Measurements from ENCODE around the gene GUCD1.
A peak's percentile ranks its signal among the peaks of the same experiment; 100 is the strongest.

GUCD1 gene

GRCh38 chr22:24523873-24524272 is 31.1 kb downstream of the GUCD1 start:
- no peak for DNase-seq

GRCh38 chr22:24521791-24522245 is 33.1 kb downstream of the GUCD1 start:
- peak; percentile 53 for DNase-seq

DNA sequence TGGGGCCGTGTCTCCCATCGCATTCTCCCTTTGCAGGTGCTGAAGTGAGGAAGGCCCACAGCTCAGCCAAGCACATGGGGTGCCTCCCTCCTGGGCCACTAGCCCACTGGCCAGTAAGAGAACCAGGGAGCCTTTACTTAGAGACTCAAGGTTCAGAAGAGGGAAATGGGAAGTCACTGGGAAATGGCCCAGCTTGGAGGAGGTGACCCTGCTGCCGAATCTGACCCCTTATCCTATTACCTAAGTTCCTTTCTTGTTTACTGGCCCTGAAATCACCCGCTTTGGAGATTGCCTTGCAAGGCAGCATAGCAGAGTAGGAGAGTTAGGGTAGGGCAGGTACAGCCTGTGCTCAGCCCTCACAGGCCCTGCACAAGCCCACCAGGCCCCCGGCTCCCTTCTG is 35.4 kb downstream of the GUCD1 start:
- no peak for DNase-seq

- no peak for DNase-seq
Measured at GRCh38 chr22:24518771-24519485, 36.0 kb downstream of the GUCD1 start.

DNA sequence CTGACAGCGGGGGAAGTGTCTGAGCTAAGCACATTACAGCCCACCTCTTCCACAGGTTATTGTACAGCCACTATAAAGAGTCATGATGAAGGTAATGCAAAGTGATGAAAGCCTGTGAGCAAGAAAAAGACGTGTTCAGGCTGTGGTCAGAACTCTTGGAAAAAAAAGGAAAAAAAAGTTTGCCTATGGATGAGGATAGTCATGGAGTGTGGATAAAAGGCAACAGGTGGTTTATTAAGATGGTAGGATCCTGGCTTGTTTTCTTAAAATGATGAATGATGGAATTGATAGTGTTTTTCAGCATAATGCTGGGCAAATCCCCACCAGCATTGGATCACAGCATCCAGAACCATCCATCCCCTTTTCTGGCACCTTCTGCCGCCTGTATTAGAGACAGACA is 36.7 kb downstream of the GUCD1 start:
- no peak for DNase-seq

DNA sequence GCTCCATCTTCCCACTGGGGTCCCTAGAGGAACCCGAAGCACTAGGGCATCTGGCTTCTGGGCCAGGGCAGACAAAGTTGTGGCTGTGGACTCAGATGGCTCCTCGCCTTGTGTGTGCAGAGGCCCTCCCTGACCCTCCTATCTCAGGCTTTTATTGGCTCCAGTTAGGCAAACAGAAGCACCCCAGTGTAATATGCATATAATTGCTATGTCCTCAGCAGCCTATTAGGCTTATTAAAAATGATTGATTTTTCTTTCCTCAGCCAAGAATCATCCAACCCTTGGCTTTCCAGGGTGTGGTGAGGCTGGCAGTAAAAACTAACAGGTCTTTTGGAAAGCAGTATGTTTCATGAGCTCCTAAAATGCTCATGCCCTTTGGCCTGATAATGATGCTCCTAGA is 37.5 kb downstream of the GUCD1 start:
- DNase-seq, result no peak

DNA sequence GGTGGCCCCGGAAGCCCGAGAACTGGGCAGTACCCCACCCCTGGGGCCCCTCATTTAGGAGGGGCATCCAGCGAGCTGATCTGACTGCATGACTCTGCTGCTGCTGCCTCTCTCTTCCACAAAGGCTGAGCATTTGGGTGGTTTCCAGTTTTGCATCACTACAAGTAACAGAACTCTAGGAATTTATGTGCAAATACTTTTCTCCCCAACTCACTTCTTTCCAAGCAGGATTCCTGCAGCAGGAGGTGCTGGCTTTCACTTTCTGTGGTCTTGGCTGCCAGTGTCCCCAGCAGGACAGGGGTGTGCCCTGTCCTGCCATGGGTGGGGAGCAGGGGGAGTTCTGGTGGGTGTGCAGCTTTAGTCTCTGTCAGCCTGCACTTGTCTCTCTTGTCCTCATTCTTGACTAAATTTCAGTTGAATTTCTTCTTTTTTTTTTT is 38.6 kb downstream of the GUCD1 start:
- peak; percentile 79 for DNase-seq

- DNase-seq, result no peak
Measured at GRCh38 chr22:24515027-24515338, 40.0 kb downstream of the GUCD1 start.

GRCh38 chr22:24514241-24515026 is 40.5 kb downstream of the GUCD1 start:
- DNase-seq, result no peak

DNA sequence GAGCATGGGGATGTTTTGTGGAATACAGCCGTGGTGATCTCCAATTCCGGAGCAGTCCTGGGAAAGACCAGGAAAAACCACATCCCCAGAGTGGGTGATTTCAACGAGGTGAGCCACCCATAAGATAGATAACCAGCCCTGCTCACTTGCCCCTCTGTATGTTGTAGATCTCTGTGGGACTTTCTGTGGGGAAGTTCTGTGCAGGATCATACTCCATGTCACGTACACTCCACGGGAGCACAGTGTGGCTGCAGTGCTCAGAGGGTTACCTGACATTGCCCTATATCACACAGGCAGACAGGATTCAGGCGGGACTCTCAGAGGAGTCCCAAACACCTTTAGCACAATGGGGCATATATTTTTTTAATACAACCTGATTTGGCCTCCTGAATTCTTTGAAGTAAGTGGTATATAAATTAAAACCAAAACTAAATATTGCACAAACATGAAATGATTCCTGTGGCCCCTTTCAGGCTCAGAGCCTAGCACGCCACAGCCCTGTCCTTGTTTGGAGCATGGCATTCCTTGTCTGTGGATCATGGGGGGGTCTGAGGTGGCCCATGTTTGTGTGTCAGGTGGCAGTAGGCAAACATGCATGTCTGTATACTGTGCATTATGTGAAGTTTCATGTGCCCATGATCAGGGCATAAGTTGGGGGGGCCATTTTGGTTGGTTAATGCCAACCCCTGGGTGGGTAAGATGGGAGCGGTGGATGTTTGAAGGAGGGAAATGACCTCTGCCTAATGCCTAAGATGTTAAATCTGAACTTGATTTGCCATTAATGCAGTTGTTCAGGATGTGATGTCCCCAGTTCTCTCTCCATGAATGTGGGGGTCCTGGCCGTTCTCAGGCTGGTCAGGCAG is 41.3 kb downstream of the GUCD1 start:
- DNase-seq, result no peak

DNA sequence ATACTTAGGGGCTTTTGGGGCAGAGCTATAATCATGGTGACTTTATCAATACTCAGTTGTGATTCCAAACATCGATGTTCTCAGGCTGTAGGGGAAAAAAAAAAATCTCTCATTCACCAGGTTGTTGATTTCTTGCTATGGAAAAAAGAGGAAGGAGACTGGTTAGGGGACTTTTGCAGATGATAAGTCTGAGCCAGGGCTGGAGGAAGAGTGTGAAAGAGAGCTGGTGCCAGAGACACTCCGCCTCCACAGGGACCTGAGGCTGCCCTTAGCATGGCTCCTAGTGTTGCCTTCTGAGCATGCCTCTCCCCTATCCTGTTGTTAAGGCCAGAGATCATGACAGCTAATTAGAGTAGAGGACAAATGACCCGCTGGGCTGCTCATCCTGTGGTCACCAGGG is 42.9 kb downstream of the GUCD1 start:
- DNase-seq, result no peak

- peak; percentile 63 for DNase-seq
Measured at GRCh38 chr22:24510637-24511625, 44.0 kb downstream of the GUCD1 start.

DNA sequence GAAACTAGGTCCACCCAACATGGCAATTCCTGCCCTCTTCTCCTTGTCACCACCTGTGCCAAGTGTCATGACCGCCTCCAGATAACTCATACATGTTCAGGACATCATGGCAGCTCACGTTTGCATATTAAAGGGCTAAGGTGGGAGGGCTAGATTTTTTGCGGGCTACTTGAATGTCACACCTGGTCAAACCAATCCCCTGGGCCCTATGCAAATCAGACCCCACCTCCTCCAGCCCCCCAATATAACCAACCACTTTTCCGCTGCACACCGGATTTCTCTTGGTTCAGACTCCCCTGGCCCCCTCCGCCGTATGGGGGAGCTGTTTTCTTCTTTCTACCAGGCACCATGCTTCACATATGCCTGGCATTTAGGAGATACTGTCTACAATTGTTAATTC is 47.2 kb downstream of the GUCD1 start:
- DNase-seq, result no peak

DNA sequence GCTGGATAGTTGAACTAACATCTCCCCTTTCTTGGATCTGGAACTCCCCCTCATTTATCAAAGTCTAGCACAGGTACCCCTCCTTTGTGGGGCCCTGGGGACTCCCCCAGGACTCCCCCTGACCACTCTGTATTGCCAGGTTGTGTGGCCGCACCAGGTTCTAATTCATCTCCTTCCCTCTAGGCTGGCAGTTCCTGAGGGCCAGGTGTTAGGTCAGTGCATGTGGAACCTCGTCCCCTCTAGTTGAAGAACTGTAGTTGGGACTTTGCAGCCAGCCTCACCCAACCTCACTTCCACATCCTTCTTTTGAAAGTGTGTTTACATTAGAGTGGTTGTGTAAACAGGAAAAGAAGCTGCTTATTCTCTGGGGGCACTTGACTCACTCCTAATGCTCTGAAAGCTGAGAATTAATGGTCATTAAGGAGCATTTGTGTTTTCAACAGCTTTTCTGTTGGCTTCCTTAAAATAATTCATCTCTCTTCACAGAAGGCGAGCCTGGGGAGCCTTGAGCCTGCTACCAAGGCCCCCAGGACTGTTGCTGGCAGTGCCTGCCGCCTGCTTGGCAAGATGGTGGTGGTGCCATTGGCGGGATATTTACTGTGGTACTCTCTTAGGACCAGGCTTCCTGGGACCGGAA is 48.0 kb downstream of the GUCD1 start:
- peak; percentile 27 for DNase-seq

GRCh38 chr22:24504956-24505736 is 49.8 kb downstream of the GUCD1 start:
- DNase-seq, result no peak

GRCh38 chr22:24504540-24504939 is 50.4 kb downstream of the GUCD1 start:
- DNase-seq, result no peak

DNA sequence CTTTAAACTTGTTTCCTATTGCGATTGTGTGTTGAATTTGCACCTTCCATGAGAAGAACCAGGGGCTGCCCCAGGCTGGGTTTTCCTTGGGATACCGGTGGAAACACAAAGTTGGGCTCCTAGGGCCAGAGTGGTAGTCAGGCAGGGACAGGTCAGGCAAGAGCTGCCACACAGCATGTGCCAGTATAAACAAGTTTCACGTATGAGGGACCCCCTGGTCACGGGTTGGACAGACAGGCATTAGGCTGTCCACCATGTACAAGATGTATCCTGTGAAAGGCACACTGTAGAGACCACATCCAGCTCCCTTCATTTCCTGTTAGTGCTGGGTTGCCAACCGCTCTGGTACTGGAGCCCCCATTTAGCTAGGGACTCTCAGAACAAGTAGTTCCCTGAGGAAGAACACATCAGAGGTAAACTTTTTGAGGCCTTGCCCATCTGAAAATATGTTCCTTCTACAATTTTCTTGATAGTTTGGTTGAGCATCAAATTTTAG is 51.0 kb downstream of the GUCD1 start:
- DNase-seq, result no peak

DNA sequence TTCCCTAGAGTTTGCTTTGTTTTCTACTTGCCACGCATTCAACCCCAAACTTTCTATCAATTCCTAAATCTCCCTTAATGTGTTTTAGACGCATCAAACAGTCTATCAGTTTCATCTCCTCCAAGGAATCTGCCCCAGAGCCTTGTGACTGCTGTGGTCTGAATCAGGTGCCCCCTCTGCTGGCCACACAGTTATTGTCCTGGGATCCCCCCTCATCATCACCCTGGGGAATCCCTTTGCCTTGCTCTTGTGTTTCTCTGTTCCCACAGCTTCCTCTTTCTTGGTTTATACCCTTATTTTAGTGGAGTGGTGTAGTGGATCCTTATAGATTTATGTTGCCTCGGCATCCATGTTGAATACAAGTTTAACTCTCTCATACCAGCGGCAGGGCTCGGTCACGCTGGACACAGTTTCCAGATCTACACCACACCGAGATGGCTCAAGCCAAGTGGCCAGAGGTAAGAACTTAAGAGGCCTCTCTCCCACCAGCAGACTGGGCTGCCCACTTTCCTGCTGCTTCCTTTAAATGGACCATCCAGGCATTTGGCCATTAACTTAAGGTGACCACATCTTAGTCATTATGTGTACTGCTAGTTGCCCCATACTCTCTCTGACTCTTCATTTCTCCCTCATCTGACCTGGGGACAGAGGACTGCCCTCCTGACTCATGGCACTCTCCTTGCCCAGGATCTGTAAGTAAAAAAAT is 51.6 kb downstream of the GUCD1 start:
- peak; percentile 57 for DNase-seq

DNA sequence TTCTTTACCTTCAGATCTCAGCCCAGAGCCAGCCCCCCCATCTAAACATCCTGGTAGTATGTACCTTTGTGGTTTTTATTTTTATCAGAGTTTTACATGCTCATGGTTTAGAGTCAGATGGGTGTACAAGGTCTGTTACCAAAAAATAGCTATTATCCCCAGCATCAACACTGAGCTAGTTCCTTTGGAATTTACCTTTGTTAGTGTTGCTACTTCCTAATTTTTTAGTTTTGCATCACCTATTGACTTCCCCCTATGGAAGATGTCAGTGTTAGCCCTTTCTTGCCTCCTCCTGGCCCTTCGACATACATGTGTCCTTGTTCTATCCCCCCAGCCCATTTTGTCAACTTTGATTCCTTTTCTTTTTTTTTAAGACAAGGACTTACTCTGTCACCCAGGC is 52.4 kb downstream of the GUCD1 start:
- DNase-seq, result no peak

DNA sequence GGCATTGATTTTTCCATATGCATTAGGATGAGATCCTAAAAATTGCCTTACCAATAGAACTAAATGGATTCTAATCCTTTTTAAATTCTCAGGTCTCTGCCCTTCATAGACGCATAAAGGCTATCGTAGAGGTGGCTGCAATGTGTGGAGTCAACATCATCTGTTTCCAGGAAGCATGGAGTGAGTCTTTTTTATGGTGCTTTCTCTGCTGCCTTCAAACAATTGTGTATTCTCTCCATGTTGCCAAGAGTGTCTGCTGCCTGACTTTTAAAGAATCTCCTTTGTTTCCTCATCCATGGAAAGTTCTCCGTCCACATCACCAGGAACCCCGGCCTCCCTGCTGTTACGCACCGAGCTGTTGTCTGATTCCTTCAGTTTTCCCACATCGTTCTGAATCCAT is 52.9 kb downstream of the GUCD1 start:
- no peak for DNase-seq
